WI38 (cell line): ENCODE results near the gene ZNRD2.

Experiments used
- H3K4me3 ChIP-seq: 2 replicates; pipeline ENCODE4 v1.5.1; 2011; ENCODE audit warnings: low read depth, mild to moderate bottlenecking, control low read depth, low read length
- TF ChIP-seq, protein P1 (sequence below): IDR thresholded peaks from 2 replicates; pipeline ENCODE4 v1.5.1; 2012; ENCODE audit warnings: low read depth, mild to moderate bottlenecking, control low read depth, low read length

Gene ZNRD2

DNA sequence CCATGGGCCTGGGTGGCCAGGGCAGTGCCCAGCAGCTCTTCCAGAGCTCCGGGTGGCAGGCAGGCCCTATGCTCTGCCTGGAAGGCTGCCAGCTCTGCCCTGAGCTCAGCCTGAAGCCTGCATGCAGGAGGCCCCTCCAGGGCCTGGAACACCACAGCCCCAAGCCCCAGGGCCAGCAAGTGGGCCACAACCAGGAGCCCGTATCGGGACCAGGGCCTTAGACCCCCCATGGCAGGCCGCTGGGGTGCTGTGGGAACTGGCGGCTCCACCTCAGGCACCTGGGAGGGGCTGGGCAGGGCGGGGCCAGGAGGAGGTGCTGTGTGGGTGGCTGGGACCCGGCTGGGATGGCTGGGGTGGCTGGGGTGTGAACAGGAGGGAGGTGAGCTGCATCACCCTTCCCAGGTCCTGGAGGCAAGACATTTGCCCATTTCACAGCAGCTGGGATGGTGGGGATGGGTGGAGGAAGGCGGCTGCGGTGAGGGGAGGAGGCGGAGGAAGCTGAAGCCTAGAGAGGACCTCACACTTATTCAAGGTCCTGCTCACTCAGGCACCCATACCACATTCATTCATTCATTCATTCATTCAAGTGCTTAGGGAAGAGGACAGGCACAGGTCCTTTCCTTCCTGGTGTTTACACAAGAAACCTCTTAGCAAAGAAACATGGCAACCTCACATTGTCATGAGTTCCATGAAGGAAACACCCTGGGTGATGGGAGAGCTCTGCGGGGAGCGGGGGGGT lies 25.4 kb downstream of the ZNRD2 start, which contains the start of gene KCNK7:
Gene KCNK7 (minus strand): TSS at position 258 of the 739 bp plus-strand sequence. CDS start 28 bp downstream, at position 230.
- TF ChIP-seq, protein P1, sequence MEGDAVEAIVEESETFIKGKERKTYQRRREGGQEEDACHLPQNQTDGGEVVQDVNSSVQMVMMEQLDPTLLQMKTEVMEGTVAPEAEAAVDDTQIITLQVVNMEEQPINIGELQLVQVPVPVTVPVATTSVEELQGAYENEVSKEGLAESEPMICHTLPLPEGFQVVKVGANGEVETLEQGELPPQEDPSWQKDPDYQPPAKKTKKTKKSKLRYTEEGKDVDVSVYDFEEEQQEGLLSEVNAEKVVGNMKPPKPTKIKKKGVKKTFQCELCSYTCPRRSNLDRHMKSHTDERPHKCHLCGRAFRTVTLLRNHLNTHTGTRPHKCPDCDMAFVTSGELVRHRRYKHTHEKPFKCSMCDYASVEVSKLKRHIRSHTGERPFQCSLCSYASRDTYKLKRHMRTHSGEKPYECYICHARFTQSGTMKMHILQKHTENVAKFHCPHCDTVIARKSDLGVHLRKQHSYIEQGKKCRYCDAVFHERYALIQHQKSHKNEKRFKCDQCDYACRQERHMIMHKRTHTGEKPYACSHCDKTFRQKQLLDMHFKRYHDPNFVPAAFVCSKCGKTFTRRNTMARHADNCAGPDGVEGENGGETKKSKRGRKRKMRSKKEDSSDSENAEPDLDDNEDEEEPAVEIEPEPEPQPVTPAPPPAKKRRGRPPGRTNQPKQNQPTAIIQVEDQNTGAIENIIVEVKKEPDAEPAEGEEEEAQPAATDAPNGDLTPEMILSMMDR, result no peak
- H3K4me3 ChIP-seq, result no peak within 1 kb of the TSS

DNA sequence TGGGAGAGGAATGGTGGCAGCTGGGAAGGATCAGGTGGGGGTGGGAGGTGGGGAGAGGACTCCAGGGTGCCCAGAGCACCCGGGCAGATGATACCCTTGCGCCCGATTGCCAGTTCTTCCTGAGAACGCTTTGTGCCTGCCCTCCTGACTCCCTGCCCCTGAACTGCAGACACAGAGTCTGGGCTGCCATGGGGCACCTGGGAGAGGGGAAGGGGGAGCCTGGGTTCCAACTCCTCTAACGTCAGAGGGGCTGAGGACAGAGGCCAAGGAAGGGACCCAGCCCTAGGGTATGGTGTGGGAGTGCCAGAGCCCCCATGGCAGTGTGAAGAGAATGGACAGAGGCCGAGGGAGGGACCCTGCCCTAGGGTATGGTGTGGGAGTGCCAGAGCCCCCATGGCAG lies 26.2 kb downstream of the ZNRD2 start:
- TF ChIP-seq, protein P1, result no peak

DNA sequence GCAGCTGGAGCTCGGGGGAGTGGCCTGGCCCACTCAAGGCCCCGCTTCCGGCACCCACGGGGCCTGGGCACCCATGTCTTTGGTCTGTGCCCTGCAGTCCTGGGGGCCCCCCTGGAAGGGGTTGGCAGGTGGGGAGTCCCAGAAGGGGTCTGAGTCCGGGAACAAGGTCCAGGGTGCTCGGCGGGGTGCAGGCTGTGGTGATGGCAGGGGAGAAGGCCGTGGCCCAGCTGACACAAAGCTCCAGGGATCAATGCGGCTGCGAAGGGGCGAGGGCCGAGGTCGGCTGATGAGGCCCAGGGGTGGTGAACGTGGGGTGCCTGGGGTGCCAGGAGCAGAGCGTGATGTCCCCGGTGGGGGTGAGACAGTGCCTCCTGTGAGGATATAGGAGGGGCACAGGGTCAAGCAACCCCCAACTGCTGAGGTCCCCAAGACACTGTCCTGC lies 28.0 kb downstream of the ZNRD2 start:
- TF ChIP-seq, protein P1, result no peak
- H3K4me3 ChIP-seq, result no peak overlapping the region

More for the DNA sequence above, 26.2 kb downstream of the ZNRD2 start:
- H3K4me3 ChIP-seq, result no peak overlapping the region

DNA sequence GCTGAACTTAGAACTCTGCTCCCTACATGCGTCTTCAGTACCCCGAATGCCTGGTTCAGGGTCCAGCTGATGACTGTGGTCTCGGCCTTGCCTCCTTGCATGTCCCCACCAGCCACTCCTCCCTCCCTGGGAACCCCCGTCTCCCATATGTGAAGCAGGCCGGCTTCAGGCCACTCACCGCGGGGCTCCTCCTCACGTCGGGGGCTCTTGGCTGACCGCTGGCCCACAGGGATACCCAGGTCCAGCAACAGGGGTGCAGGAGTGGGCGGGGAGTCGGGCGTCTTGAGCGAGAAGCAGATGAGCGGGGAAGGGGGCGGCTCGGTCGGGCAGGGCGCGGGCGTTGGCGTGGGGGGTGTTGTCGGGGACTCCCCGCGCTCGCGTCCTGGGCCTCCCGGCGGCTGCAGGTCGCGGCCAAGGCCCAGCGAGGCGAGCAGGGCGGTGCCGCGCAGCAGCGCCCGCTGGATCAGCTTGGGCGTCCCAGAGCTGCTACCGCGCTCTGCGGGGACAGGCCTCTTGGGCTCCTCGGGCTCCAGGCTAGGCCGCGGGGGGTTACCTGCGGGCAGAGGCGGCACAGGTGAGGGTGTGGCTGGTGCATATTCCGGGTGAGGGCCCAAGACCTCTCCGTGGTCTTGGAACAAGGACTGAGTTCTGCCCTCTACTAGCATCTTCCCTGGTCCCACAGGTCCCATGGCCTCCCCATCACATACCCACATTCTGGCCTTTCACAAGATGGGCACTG lies 29.1 kb downstream of the ZNRD2 start:
- TF ChIP-seq, protein P1, result no peak

DNA sequence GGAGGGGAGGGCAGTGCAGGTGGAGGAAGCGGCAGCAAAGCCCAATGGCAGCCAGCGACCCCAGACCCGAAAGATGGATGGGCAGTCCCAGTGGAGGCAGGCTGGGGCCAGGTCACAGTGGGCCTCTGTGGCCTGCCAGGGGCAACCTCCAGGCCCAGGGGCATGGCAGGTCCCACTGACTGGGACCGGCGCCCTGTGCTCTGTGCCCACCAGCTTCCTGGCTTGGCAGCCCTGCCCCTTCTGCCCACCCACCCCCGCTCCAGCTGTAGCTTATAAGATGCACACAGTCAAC lies 29.6 kb downstream of the ZNRD2 start:
- no peak overlapping the region for H3K4me3 ChIP-seq
- TF ChIP-seq, protein P1, result no peak

More for the DNA sequence above, 29.1 kb downstream of the ZNRD2 start:
- no peak overlapping the region for H3K4me3 ChIP-seq

DNA sequence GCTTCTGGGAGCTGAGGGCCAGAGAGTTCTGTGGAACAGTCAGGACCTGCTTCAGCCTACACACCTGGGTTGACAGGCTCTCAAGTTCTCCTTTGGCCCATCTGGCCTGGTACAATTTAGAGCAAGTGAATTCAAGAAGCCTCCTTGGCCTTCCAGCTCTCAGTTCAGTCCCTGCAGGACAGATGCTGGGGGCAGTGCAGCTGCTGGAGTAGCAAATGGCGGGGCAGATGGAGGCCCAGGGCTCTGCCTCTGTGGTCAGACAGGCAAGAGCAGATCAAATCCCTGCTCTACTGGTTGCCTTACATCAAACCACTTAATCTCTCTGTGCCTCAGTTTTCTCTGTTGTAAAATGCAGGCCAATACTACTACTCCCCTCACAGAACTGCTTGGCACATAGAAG lies 34.0 kb downstream of the ZNRD2 start:
- TF ChIP-seq, protein P1, result no peak
- no peak overlapping the region for H3K4me3 ChIP-seq
